GM23338 (cell line): ENCODE data around the gene ANKH. TPM values are rescaled to one million over a fixed set of nuclear protein-coding genes. Genes with fewer than 3 reads are reported as not detected.
"Not testable (repeated sequence)": the region's sequence is repeated elsewhere in the genome, so short reads cannot be mapped to it uniquely, and the experiment has no call there.

Source experiments
- ATAC-seq: fragments of 200-7000 bp; cut with Tn5 transposase; 3 replicates; pipeline ENCODE4 v1.9.1; 2020
- DNase-seq: peaks from one replicate; pipeline ENCODE4 v3.0.0-alpha.2; 2015; ENCODE audit warnings: low spot score
- H2AFZ ChIP-seq: fragments of 200-600 bp; sonication (generic); 2 replicates; pipeline ENCODE4 v1.8.0; 2016; ENCODE audit warnings: antibody characterized with exemption, mild to moderate bottlenecking, moderate library complexity
- H3F3A ChIP-seq: fragments of 200-600 bp; sonication (generic); replicated peaks from 2 replicates; pipeline ENCODE4 v1.8.0; 2017; ENCODE audit warnings: antibody characterized with exemption, mixed run types, low read depth
- H3K27ac ChIP-seq: fragments of 200-600 bp; sonication (generic); 2 replicates; pipeline ENCODE4 v1.6.1; 2016; ENCODE audit warnings: low read depth
- H3K27me3 ChIP-seq: fragments of 200-600 bp; sonication (generic); 2 replicates; pipeline ENCODE4 v1.8.0; 2016; ENCODE audit warnings: mild to moderate bottlenecking, mixed run types, moderate library complexity; ENCODE audit not compliant: insufficient read depth
- H3K36me3 ChIP-seq: fragments of 200-600 bp; sonication (generic); 2 replicates; pipeline ENCODE4 v1.8.0; 2016; ENCODE audit warnings: mild to moderate bottlenecking; ENCODE audit not compliant: insufficient read depth
- H3K4me1 ChIP-seq: fragments of 200-600 bp; sonication (generic); 2 replicates; pipeline ENCODE4 v1.8.0; 2016; ENCODE audit warnings: mild to moderate bottlenecking, moderate library complexity; ENCODE audit not compliant: insufficient read depth
- H3K4me2 ChIP-seq: fragments of 200-600 bp; sonication (generic); 2 replicates; pipeline ENCODE4 v1.7.1; 2017; ENCODE audit warnings: mixed run types
- H3K4me3 ChIP-seq: fragments of 200-600 bp; sonication (generic); 2 replicates; pipeline ENCODE4 v1.6.1; 2016; ENCODE audit warnings: mixed run types
- H3K79me2 ChIP-seq: fragments of 200-600 bp; sonication (generic); replicated peaks from 2 replicates; pipeline ENCODE4 v1.8.0; 2017; ENCODE audit warnings: mild to moderate bottlenecking; ENCODE audit not compliant: insufficient read depth
- H3K9me2 ChIP-seq: fragments of 200-600 bp; sonication (generic); 2 replicates; pipeline ENCODE4 v1.8.0; 2017; ENCODE audit not compliant: insufficient read depth
- H4K20me1 ChIP-seq: fragments of 200-600 bp; sonication (generic); replicated peaks from 2 replicates; pipeline ENCODE4 v1.8.0; 2017; ENCODE audit warnings: mild to moderate bottlenecking; ENCODE audit not compliant: insufficient read depth
- H3K27ac Mint-ChIP-seq: 2 replicates; pipeline ENCODE4 v1.8.0; 2020; ENCODE audit warnings: inconsistent platforms, mild to moderate bottlenecking, moderate library complexity, mixed read lengths
- H3K27me3 Mint-ChIP-seq: 3 replicates; pipeline ENCODE4 v1.8.0; 2022; ENCODE audit warnings: low read depth, mild to moderate bottlenecking, moderate library complexity, mixed read lengths, inconsistent platforms; ENCODE audit not compliant: insufficient read depth, poor library complexity
- H3K36me3 Mint-ChIP-seq: 3 replicates; pipeline ENCODE4 v1.8.0; 2021; ENCODE audit warnings: low read depth, mild to moderate bottlenecking, inconsistent platforms, moderate library complexity, mixed read lengths
- H3K4me1 Mint-ChIP-seq: 3 replicates; pipeline ENCODE4 v1.8.0; 2020; ENCODE audit warnings: mild to moderate bottlenecking, inconsistent platforms, mixed read lengths
- H3K4me3 Mint-ChIP-seq: 3 replicates; pipeline ENCODE4 v1.8.0; 2021; ENCODE audit warnings: moderate library complexity, mild to moderate bottlenecking, inconsistent platforms, mixed read lengths
- H3K9me3 Mint-ChIP-seq: 3 replicates; pipeline ENCODE4 v1.8.0; 2020; ENCODE audit warnings: moderate library complexity, mild to moderate bottlenecking, inconsistent platforms, mixed read lengths
- CREB1 ChIP-seq: fragments of 250-450 bp; sonication (Bioruptor Pico); IDR thresholded peaks from 2 replicates; pipeline ENCODE4 v1.5.0; 2020; ENCODE audit warnings: low read depth, mild to moderate bottlenecking, moderate library complexity
- CTCF ChIP-seq, 2 experiments: fragments of 200-600 bp in 1 of 2; sonication (generic) in 1 of 2; conservative IDR thresholded peaks; 2 replicates each; pipeline versions ENCODE4 v1.5.1 to v1.6.1; 2016 to 2017; ENCODE audit warnings: antibody characterized with exemption in 2 of 2, low read depth in 2 of 2, mild to moderate bottlenecking in 2 of 2, moderate library complexity in 1 of 2
- EZH2 ChIP-seq: fragments of 200-600 bp; sonication (generic); IDR thresholded peaks from one replicate; pipeline ENCODE4 v1.8.0; 2017; ENCODE audit warnings: antibody characterized with exemption, mild to moderate bottlenecking, low read depth; ENCODE audit not compliant: unreplicated experiment
- JUNB ChIP-seq: IDR thresholded peaks from one replicate; pipeline ENCODE4 v1.6.1; 2016; ENCODE audit warnings: antibody characterized with exemption; ENCODE audit not compliant: unreplicated experiment
- POLR2AphosphoS5 ChIP-seq: IDR thresholded peaks from 2 replicates; pipeline ENCODE4 v1.6.1; 2016; ENCODE audit warnings: antibody characterized with exemption, low read depth
- REST ChIP-seq: IDR thresholded peaks from one replicate; pipeline ENCODE4 v1.6.1; 2018; ENCODE audit warnings: antibody characterized with exemption; ENCODE audit not compliant: unreplicated experiment
- STAT1 ChIP-seq: IDR thresholded peaks from one replicate; pipeline ENCODE4 v1.6.1; 2016; ENCODE audit warnings: antibody characterized with exemption; ENCODE audit not compliant: unreplicated experiment
- ZNF331 ChIP-seq: fragments of 250-450 bp; sonication (Bioruptor Pico); IDR thresholded peaks from 2 replicates; pipeline ENCODE4 v1.5.0; 2020; ENCODE audit warnings: low read depth, mild to moderate bottlenecking, moderate library complexity
- long read RNA-seq: library from polyadenylated mRNA; unstranded; transcript quantifications from one replicate; pipeline ENCODE4 v2.0.0, GENCODE V29; 2020; ENCODE audit not compliant: unreplicated experiment
- polyA plus RNA-seq: library from polyadenylated mRNA; unstranded; fragments of >200 nt; fragmentation: Nextera tagmentation; extraction: Ambion mirVana; gene quantifications from 2 replicates; pipeline ENCODE4 v1.2.1, GENCODE V29; 2016
- total RNA-seq: library from RNA; depleted of rRNA; stranded (reverse); fragments of >200 nt; shearing (Covaris generic); gene quantifications from 2 replicates; pipeline ENCODE4 v1.2.3, GENCODE V29; 2014; rRNA removed

ANKH gene
- total RNA-seq (3.7 and 6.1 TPM in 2 replicates), polyA plus RNA-seq (5.0 TPM in 2 replicates)
- long read RNA-seq, full-length matches to known transcripts, result 1 of 2 reads
- long read RNA-seq, partial matches to known transcripts, result 1 of 2 reads
- long read RNA-seq, other reads (novel, unspliced or antisense), result 0 of 2 reads

DNA sequence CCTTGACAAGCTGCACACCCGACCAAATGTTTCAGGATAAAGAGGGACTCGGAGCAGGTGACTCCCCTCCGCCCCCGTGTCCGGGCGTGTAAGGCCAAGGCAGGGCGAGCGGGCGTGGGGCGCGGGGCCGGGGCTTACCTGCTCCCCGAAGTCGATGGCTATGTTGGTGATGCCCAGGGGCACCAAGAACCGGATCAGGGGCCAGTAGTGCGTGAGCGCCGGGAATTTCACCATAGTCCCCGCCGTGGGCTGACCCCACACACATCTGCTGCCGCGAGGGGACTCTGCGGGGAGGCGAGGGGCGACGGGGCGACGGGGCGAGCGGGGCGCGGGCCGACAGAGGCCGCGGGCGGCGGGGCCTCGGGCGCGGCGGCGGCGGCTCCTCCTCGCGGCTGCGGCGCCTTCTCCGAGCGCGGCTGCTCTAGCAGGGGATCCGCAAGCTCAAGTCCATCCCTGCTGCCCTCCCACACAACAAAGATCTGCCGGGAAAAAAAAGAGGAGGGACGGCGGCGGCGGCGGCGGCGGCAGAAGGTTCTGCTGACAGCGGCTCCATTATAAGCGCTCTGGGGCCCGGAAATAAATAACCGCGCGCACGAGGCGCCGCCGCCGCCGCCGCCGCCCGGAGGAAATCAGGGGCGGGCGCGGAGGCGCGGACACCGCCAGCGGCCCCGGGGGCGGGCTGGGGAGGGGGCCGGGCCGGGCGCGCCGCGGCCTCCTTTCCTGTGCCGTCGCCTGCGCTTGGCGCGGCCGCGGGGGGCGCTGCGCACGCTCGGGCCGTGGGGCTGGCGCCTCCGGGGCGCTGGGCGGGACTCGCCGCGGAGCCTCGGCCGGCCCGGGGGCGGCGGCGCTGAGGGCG is at the start of gene ANKH:
Gene ANKH (minus strand): TSS at position 565 of the 856 bp plus-strand sequence. CDS start 331 bp downstream, at position 234.
- H3K27ac ChIP-seq, result no peak within 1 kb of the TSS
- Mint-ChIP-seq H3K27ac (no peak within 1 kb of the TSS), H3K4me1 (peaks cover 13% of the 10 kb centered on the region), H3K27me3 (peaks cover 27% of the 10 kb centered on the region), H3K9me3 (no peaks in the 10 kb centered on the region), H3K4me3 (peak within 1 kb of the TSS; percentile 80), H3K36me3 (no peaks in the 10 kb centered on the region)
- TF ChIP-seq CREB1 (CRISPR knock-in tag), result no peak
- peak in 1 of 2 experiments; percentile 51; a peak in 2 of 4 replicates for TF ChIP-seq CTCF (conservative IDR thresholded peaks at IDR 0.05; ENCODE audit: low read depth in 2 of 2)
- no peak for TF ChIP-seq POLR2AphosphoS5
- no peak for TF ChIP-seq ZNF331
- TF ChIP-seq STAT1, result no peak
- no peak for TF ChIP-seq EZH2
- no peak for TF ChIP-seq JUNB
- H3K4me3 ChIP-seq, result peak within 1 kb of the TSS; percentile 74
- H2AFZ ChIP-seq, result peak within 1 kb of the TSS; percentile 94
- no peaks in the 10 kb centered on the region for H3K36me3 ChIP-seq
- DNase-seq (peak; percentile 85), ATAC-seq (peak; percentile 78)
- no peaks in the 10 kb centered on the region for H3K9me2 ChIP-seq
- peaks cover 12% of the 10 kb centered on the region; the same call in 1 of the 2 replicates for H3K4me1 ChIP-seq
- H3F3A ChIP-seq, result no peaks in the 10 kb centered on the region
- H3K79me2 ChIP-seq, result no peaks in the 10 kb centered on the region; the same call in none of the 2 replicates
- peaks cover 48% of the 10 kb centered on the region for H3K27me3 ChIP-seq
- peaks cover 7% of the 10 kb centered on the region; the same call in 1 of the 2 replicates for H4K20me1 ChIP-seq
- peak within 1 kb of the TSS; percentile 94 for H3K4me2 ChIP-seq

- Mint-ChIP-seq H3K4me1 (peaks cover 4% of the 10 kb centered on the region; the same call in 2 of the 3 replicates), H3K36me3 (no peaks in the 10 kb centered on the region), H3K27me3 (peaks cover 3% of the 10 kb centered on the region), H3K27ac (no peak overlapping the region), H3K9me3 (no peaks in the 10 kb centered on the region), H3K4me3 (no peak overlapping the region)
- no peak for TF ChIP-seq REST
- no peak for TF ChIP-seq POLR2AphosphoS5
- TF ChIP-seq EZH2, result no peak
- no peaks in the 10 kb centered on the region for H3K9me2 ChIP-seq
- H3K4me3 ChIP-seq, result no peak overlapping the region
- H3K79me2 ChIP-seq, result no peaks in the 10 kb centered on the region
- no peaks in the 10 kb centered on the region for H3F3A ChIP-seq
- no peak overlapping the region for H2AFZ ChIP-seq
- no peak overlapping the region for H3K27ac ChIP-seq
- no peak for DNase-seq
- H3K27me3 ChIP-seq, result no peaks in the 10 kb centered on the region
- H4K20me1 ChIP-seq, result no peaks in the 10 kb centered on the region
- no peak overlapping the region for H3K4me2 ChIP-seq
- H3K4me1 ChIP-seq, result no peaks in the 10 kb centered on the region
- H3K36me3 ChIP-seq, result no peaks in the 10 kb centered on the region
- no peak for ATAC-seq
These were observed 48.5 kb upstream of the ANKH start for GRCh38 chr5:14920121-14920520.

DNA sequence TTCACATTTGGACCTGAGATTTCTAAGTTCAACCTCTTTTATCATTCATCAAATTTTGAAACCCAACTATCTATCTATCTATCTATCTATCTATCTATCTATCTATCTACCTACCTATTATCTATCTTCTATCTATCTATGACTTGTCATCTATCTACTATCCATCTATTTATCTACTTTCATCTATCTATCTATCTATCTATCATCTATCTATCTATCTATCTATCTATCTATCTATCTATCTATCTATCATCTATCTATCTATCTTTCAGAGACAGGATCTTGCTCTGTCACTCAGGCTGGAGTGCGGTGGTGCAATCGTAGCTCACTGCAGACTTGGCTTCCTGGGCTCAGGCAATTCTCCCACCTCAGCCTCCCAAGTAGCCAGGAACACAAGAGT is 47.5 kb upstream of the ANKH start:
- not testable (repeated sequence) for H3F3A ChIP-seq, H3K4me1 Mint-ChIP-seq, H3K4me3 Mint-ChIP-seq, H2AFZ ChIP-seq, H3K79me2 ChIP-seq, H3K9me3 Mint-ChIP-seq, H3K27ac Mint-ChIP-seq, H3K27ac ChIP-seq, H3K36me3 ChIP-seq, H4K20me1 ChIP-seq, H3K4me3 ChIP-seq, H3K36me3 Mint-ChIP-seq, H3K27me3 Mint-ChIP-seq, H3K9me2 ChIP-seq, DNase-seq, H3K4me1 ChIP-seq, ATAC-seq, H3K27me3 ChIP-seq, H3K4me2 ChIP-seq
